RWPE1 (cell line): Measurements from ENCODE around the gene OBI1.

ENCODE experiments used
- CTCF ChIA-PET: fragments of 350-600 bp; sonication (Branson Sonifier 250); formaldehyde crosslinking; extraction: SDS; loops from one replicate; lab custom pipeline; 2021; lab: Yijun Ruan, JAX
- POLR2A ChIA-PET: fragments of 400-600 bp; formaldehyde crosslinking; extraction: SDS; loops from one replicate; lab custom pipeline; 2020; ENCODE audit warnings: antibody characterized with exemption; ENCODE audit not compliant: low non-redundant PET; lab: Yijun Ruan, JAX
- DNase-seq: peaks from one replicate; pipeline ENCODE4 v3.0.0; 2012; ENCODE audit warnings: low spot score
- H3K27ac ChIP-seq: fragments of 450-650 bp; 2 replicates; pipeline ENCODE4 v1.5.1; 2017
- CTCF ChIP-seq: fragments of 450-650 bp; conservative IDR thresholded peaks from 2 replicates; pipeline ENCODE4 v1.5.1; 2017; ENCODE audit warnings: low read depth, mild to moderate bottlenecking

The OBI1 gene

GRCh38 chr13:78592584-78592983, 66.4 kb downstream of the OBI1 start:
- POLR2A ChIA-PET, result no interaction called here
- no peak for TF ChIP-seq CTCF
- no peak for DNase-seq
- H3K27ac ChIP-seq, result no peak overlapping the region
- CTCF ChIA-PET, result interaction anchor here (0.7 to 0.8 kb wide), 2 partner anchors 10 to 682 kb away, joined by 3 to 4 read pairs; partner anchors contain the start of gene POU4F1

GRCh38 chr13:78589206-78589605, 69.7 kb downstream of the OBI1 start:
- H3K27ac ChIP-seq, result no peak overlapping the region
- DNase-seq, result peak; percentile 34
- CTCF ChIA-PET, result no interaction called here
- no peak for TF ChIP-seq CTCF
- POLR2A ChIA-PET, result no interaction called here

- DNase-seq, result no peak
- no peak for TF ChIP-seq CTCF
- POLR2A ChIA-PET, result no interaction called here
- H3K27ac ChIP-seq, result no peak overlapping the region
- CTCF ChIA-PET, result interaction anchor here (0.6 kb wide), 1 partner anchor 1276 kb away, joined by 3 read pairs; no protein-coding TSS in a partner anchor
Observed at GRCh38 chr13:78587395-78587794, 71.6 kb downstream of the OBI1 start.

- no peak overlapping the region for H3K27ac ChIP-seq
- CTCF ChIA-PET, result no interaction called here
- POLR2A ChIA-PET, result no interaction called here
- no peak for TF ChIP-seq CTCF
- no peak for DNase-seq
Observed at GRCh38 chr13:78586706-78587105, 72.2 kb downstream of the OBI1 start.

- POLR2A ChIA-PET, result no interaction called here
- CTCF ChIA-PET, result no interaction called here
- no peak for TF ChIP-seq CTCF
- no peak overlapping the region for H3K27ac ChIP-seq
- DNase-seq, result no peak
Observed at GRCh38 chr13:78576261-78576660, 82.7 kb downstream of the OBI1 start.

- no peak overlapping the region for H3K27ac ChIP-seq
- POLR2A ChIA-PET, result no interaction called here
- DNase-seq, result no peak
- CTCF ChIA-PET, result no interaction called here
- TF ChIP-seq CTCF, result no peak
Observed at GRCh38 chr13:78572459-78572858, 86.5 kb downstream of the OBI1 start.
